Measurements from ENCODE around the gene ID4.

GRCh38 chr6:19866985-19867627, 29.9 kb downstream of the ID4 start:
- TF ChIP-seq, protein P1, sequence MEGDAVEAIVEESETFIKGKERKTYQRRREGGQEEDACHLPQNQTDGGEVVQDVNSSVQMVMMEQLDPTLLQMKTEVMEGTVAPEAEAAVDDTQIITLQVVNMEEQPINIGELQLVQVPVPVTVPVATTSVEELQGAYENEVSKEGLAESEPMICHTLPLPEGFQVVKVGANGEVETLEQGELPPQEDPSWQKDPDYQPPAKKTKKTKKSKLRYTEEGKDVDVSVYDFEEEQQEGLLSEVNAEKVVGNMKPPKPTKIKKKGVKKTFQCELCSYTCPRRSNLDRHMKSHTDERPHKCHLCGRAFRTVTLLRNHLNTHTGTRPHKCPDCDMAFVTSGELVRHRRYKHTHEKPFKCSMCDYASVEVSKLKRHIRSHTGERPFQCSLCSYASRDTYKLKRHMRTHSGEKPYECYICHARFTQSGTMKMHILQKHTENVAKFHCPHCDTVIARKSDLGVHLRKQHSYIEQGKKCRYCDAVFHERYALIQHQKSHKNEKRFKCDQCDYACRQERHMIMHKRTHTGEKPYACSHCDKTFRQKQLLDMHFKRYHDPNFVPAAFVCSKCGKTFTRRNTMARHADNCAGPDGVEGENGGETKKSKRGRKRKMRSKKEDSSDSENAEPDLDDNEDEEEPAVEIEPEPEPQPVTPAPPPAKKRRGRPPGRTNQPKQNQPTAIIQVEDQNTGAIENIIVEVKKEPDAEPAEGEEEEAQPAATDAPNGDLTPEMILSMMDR (IDR thresholded peaks at IDR 0.05; ENCODE audit: low read length): no peak
- TF ChIP-seq EZH2 (optimal IDR thresholded peaks at IDR 0.05; ENCODE audit: low read depth, low read length): no peak
- TF ChIP-seq EZH2phosphoT487 (IDR thresholded peaks at IDR 0.05; ENCODE audit: low read length): no peak

Data from MM.1S (cell line).